ENCODE results near the gene PGF. TPM values are rescaled to one million over a fixed set of nuclear protein-coding genes. Genes with fewer than 3 reads are reported as not detected.
A peak's percentile ranks its signal among the peaks of the same experiment; 100 is the strongest.
"Not testable (repeated sequence)": the region's sequence is repeated elsewhere in the genome, so short reads cannot be mapped to it uniquely, and the experiment has no call there.

Gene PGF
- total RNA-seq (10 to 100 TPM; 29.1 to 33.7 TPM), polyA plus RNA-seq (10 to 100 TPM in 1 of 2 donors, 1 to 10 TPM in 1; 7.6 to 16.3 TPM)
- long read RNA-seq, donor 1, transcript PGF-203 (6 exons, 1,699 nt), result major isoform, 153 of 286 reads
- long read RNA-seq, donor 1, transcript PGF-206 (7 exons, 1,927 nt), result minor isoform, 86 of 286 reads
- long read RNA-seq, donor 1, partial matches to known transcripts, result 5 of 286 reads
- long read RNA-seq, donor 1, other reads (novel, unspliced or antisense), result 34 of 286 reads
- long read RNA-seq, donor 2, transcript PGF-203 (6 exons, 1,699 nt), result major isoform, 21 of 30 reads
- long read RNA-seq, donor 2, transcript PGF-206 (7 exons, 1,927 nt), result minor isoform, 8 of 30 reads
- long read RNA-seq, donor 2, partial matches to known transcripts, result 0 of 30 reads
- long read RNA-seq, donor 2, other reads (novel, unspliced or antisense), result 1 of 30 reads

DNA sequence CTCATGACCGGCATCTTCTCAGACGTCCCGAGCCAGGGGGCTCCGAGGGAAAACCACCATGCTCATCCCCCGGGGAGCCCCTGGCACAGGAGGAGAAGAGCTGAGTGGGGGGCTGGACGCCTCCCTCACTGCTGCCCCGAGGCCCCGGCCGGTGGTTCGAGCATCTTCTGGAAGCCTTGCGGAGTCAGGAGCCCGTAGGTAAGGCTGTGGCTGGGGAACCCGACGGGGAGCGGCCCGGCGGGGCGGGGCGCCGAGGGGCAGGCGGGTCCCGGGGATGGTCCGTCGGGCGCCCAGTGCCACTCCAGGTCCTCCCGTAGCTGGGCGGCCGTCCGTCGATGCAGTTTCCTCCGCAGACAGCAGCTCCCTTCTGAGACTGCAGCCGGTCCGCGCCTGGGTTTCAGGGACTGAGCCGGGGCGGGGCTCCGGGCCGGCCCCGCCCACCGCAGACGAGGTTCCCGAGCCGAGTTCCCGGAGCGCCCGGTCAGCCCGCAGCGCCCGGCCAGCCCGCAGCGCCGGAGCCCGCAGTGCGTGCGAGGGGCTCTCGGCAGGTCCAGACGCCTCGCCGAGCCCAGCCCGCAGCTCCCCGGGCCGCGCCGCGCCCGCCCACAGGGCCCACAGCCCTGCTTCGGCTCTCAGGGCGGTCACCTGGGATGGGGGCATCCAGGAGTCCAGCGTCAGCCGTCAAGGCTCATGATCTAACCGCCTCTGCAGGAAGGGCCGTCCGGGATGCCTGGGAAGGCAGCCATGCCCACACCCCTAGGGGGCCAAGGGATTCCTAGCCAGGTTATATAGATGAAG is at the start of gene PGF:
TSS of gene PGF (minus strand) at position 369 of the 798 bp plus-strand sequence. CDS start at position 14, 355 bp downstream.
- 4% methylated on average over 56 to 73 of the region's 73 CpGs for WGBS, 2 donors
- Histone ChIP-seq H3K4me3 (ENCODE audit: low read length in 2 of 2) (peak within 1 kb of the TSS; percentile 15 to 42), H3K36me3 (ENCODE audit: control insufficient read depth in 1 of 2, insufficient read depth in 2 of 2, low read length in 1 of 2) (no peaks in the 10 kb centered on the region), H3K27ac (ENCODE audit: low read depth in 1 of 2, low read length in 2 of 2) (peak within 1 kb of the TSS in 1 of 2 donors; percentile 28), H3K4me1 (ENCODE audit: control insufficient read depth in 1 of 2, insufficient read depth in 2 of 2, low read length in 2 of 2) (no peaks in the 10 kb centered on the region), H3K27me3 (ENCODE audit: control insufficient read depth in 1 of 2, insufficient read depth in 2 of 2, low read length in 1 of 2) (no peaks in the 10 kb centered on the region), H3K9me3 (ENCODE audit: control insufficient read depth, low read length) (no peaks in the 10 kb centered on the region)
- ATAC-seq (ENCODE audit: low FRiP score) (peak; percentile 81), DNase-seq (peak; percentile 83 to 92)
- intact Hi-C loops (cut with DNase I), result loop anchor here in 1 of 2 donors (1.0 kb wide), 1 partner anchor 24 kb away; no protein-coding TSS in a partner anchor

DNA sequence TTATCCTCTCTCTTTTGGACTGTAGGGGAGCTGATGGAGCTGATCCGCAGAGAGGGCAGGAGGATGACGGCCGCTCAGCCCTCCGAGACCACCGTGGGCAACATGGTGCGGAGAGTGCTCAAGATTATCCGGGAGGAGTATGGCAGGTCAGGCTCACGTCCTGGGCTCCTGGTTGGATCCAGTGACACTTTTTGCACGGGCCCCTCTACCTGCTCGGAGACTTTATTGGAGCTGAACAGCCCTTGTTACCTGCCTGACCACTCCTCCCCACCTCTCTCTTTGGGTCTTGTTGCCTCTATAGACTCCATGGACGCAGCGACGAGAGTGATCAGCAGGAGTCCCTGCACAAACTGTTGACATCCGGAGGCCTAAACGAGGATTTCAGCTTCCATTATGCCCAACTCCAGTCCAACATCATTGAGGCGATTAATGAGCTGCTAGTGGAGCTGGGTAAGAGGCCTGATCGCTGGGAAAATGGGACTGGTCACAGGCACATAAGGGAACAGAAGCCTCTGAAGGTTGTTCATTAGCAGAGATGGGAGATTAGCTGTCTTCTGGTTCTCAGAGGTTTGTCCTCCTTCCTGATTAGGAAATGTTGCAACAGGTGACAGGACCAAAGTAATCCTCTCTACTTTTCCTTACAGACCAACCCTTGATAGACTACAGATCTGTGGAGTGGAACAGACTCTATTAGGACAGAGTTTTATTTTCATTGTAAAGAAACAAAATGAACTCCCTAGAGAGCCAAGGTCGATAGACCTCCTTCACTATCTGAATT is 48.0 kb upstream of the PGF start:
- no peaks in the 10 kb centered on the region for H3K9me3 ChIP-seq (ENCODE audit: control insufficient read depth, low read length)
- DNase-seq (no peak), ATAC-seq (ENCODE audit: low FRiP score) (peak; percentile 35)
- peak overlapping the region; percentile 64 to 69 for H3K4me3 ChIP-seq (ENCODE audit: low read length in 2 of 2)
- intact Hi-C loops (cut with DNase I), result no loop called here
- H3K4me1 ChIP-seq (ENCODE audit: control insufficient read depth in 1 of 2, insufficient read depth in 2 of 2, low read length in 2 of 2), result peaks cover 0 to 4% of the 10 kb centered on the region in 2 donors
- no peaks in the 10 kb centered on the region for H3K27me3 ChIP-seq (ENCODE audit: control insufficient read depth in 1 of 2, insufficient read depth in 2 of 2, low read length in 1 of 2)
- peak overlapping the region in 1 of 2 donors; percentile 29 for H3K27ac ChIP-seq (ENCODE audit: low read depth in 1 of 2, low read length in 2 of 2)
- peaks cover 2 to 9% of the 10 kb centered on the region in 2 donors for H3K36me3 ChIP-seq (ENCODE audit: control insufficient read depth in 1 of 2, insufficient read depth in 2 of 2, low read length in 1 of 2)
- 8% methylated on average over 18 of the region's 18 CpGs for WGBS, 2 donors

DNA sequence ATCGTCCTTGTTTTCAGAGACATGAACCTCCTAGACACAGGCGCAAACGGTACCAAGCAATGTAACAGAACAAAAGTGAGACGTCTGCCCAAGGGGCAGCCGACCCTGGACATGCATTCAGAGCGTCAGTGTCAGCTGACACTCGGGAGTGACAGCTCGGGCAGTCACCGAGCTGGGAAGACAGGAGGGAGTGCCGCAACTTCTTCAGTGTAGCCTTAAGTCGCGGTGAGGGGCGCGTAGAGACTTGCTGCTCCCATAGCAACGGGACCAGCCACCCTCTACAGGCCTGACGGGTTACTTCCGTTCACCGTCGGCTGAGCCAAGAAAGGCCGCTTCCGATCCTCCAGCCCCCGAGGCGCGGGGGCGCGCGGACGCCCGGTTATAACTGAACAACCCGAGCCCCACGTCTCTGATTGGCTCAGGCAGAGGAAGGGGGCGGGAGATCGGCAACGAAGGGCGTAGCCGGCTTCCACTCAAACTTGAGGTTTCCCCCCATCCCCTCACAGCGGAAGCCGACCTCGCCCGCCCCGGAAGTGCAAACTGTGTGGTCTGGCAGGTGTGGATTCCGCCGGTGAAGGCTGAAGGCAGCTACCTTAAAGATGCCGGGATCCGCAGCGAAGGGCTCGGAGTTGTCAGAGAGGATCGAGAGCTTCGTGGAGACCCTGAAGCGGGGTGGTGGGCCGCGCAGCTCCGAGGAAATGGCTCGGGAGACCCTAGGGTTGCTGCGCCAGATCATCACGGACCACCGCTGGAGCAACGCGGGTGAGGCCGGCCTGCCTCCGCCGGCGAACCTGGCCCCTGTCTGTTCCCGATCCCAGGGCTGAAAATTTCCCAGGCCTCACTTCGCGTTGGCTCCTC is 47.2 kb upstream of the PGF start, which contains the start of gene EIF2B2:
TSS of gene EIF2B2 (plus strand) at position 530 of the 858 bp plus-strand sequence. CDS start at position 600, 70 bp downstream.
- 1% methylated on average over 65 to 66 of the region's 66 CpGs for whole genome bisulfite sequencing, 2 donors

DNA sequence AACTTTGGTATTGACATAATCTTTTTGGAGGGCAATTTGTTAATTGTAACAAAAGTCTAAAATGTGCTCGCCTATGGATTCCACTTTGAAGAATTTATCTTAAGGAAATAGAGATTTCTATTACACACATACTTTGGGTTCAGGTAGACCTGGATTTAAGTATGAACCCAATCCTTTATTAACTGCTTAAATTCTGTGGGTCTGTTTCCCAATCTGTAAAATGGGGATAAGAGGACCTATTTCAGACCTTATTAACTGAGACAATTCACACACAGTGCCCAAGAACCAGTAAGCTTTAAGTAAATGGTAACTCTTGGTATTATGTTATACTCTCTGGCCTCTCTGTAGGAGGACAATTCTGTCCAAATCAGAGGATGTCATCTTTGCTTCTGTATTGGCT is 46.5 kb upstream of the PGF start:
- no peak for ATAC-seq (ENCODE audit: low FRiP score)
- DNase-seq, result no peak
- intact Hi-C loops (cut with DNase I), result no loop called here
- Histone ChIP-seq H3K27ac (ENCODE audit: low read depth in 1 of 2, low read length in 2 of 2) (peak overlapping the region in 1 of 2 donors; percentile 70), H3K4me3 (ENCODE audit: low read length in 2 of 2) (peak overlapping the region in 1 of 2 donors; percentile 75), H3K27me3 (ENCODE audit: control insufficient read depth in 1 of 2, insufficient read depth in 2 of 2, low read length in 1 of 2) (no peaks in the 10 kb centered on the region), H3K9me3 (ENCODE audit: control insufficient read depth, low read length) (no peaks in the 10 kb centered on the region), H3K36me3 (ENCODE audit: control insufficient read depth in 1 of 2, insufficient read depth in 2 of 2, low read length in 1 of 2) (peaks cover 2 to 3% of the 10 kb centered on the region in 2 donors), H3K4me1 (ENCODE audit: control insufficient read depth in 1 of 2, insufficient read depth in 2 of 2, low read length in 2 of 2) (peaks cover 0 to 4% of the 10 kb centered on the region in 2 donors)
- 97 to 99% methylated on average over 1 of the region's 1 CpG for WGBS, 2 donors

More for the DNA sequence above, 47.2 kb upstream of the PGF start, which contains the start of gene EIF2B2:
- peaks cover 0 to 4% of the 10 kb centered on the region in 2 donors for H3K4me1 ChIP-seq (ENCODE audit: control insufficient read depth in 1 of 2, insufficient read depth in 2 of 2, low read length in 2 of 2)
- no peaks in the 10 kb centered on the region for H3K9me3 ChIP-seq (ENCODE audit: control insufficient read depth, low read length)
- H3K36me3 ChIP-seq (ENCODE audit: control insufficient read depth in 1 of 2, insufficient read depth in 2 of 2, low read length in 1 of 2), result peaks cover 2 to 5% of the 10 kb centered on the region in 2 donors
- intact Hi-C loops (cut with DNase I), result no loop called here
- H3K4me3 ChIP-seq (ENCODE audit: low read length in 2 of 2), result peak within 1 kb of the TSS; percentile 69 to 75
- no peaks in the 10 kb centered on the region for H3K27me3 ChIP-seq (ENCODE audit: control insufficient read depth in 1 of 2, insufficient read depth in 2 of 2, low read length in 1 of 2)
- ATAC-seq (ENCODE audit: low FRiP score), result peak; percentile 99
- peak within 1 kb of the TSS in 1 of 2 donors; percentile 70 for H3K27ac ChIP-seq (ENCODE audit: low read depth in 1 of 2, low read length in 2 of 2)
- DNase-seq, result peak; percentile 99

DNA sequence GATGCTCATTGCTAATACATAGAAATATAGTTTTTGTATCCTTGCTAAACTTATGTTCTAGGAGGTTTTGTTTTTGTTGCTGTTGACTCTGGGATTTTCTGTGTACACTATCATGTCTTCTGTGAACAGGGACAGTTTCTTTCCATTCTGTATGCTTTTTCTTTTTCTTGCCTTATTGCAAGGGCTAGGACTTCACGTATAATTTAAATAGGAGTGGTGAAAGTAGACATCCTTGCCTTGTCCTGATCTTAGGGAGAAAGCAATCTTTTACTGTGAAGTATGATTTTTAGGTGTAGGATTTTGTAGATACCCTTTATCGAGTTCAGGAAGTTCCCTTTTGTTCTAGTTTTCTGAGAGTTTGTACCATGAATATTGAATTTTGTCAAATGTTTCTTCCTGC is 45.9 kb upstream of the PGF start:
- peaks cover 0 to 3% of the 10 kb centered on the region in 2 donors for H3K36me3 ChIP-seq (ENCODE audit: control insufficient read depth in 1 of 2, insufficient read depth in 2 of 2, low read length in 1 of 2)
- peaks cover 0 to 4% of the 10 kb centered on the region in 2 donors for H3K4me1 ChIP-seq (ENCODE audit: control insufficient read depth in 1 of 2, insufficient read depth in 2 of 2, low read length in 2 of 2)
- H3K9me3 ChIP-seq (ENCODE audit: control insufficient read depth, low read length), result no peaks in the 10 kb centered on the region
- no peak overlapping the region for H3K27ac ChIP-seq (ENCODE audit: low read depth in 1 of 2, low read length in 2 of 2)
- intact Hi-C loops (cut with DNase I), result no loop called here
- WGBS, 2 donors, result 90 to 92% methylated on average over 2 of the region's 2 CpGs
- no peak for ATAC-seq (ENCODE audit: low FRiP score)
- no peak for DNase-seq
- H3K27me3 ChIP-seq (ENCODE audit: control insufficient read depth in 1 of 2, insufficient read depth in 2 of 2, low read length in 1 of 2), result no peaks in the 10 kb centered on the region
- no peak overlapping the region for H3K4me3 ChIP-seq (ENCODE audit: low read length in 2 of 2)

DNA sequence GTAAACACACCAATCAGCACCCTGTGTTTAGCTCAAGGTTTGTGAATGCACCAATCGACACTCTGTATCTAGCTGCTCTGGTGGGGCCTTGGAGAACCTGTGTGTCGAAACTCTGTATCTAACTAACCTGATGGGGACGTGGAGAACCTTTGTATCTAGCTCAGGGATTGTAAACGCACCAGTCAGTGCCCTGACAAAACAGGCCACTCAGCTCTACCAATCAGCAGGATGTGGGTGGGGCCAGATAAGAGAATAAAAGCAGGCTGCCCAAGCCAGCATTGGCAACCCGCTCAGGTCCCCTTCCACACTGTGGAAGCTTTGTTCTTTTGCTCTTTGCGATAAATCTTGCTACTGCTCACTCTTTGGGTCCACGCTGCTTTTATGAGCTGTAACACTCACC is 40.4 kb upstream of the PGF start:
- DNase-seq; intact Hi-C loops (cut with DNase I): not testable (repeated sequence)

DNA sequence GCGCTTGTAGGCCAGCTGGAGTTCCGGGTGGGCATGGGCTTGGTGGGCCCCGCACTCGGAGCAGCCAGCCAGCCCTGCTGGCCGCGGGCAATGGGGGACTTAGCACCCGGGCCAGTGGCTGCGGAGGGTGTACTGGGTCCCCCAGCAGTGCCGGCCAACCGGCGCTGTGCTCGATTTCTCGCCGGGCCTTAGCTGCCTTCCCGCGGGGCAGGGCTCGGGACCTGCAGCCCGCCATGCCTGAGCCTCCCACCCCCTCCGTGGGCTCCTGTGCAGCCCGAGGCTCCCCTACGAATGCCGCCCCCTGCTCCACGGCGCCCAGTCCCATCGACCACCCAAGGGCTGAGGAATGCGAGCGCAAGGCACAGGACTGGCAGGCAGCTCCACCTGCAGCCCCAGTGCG is 38.8 kb upstream of the PGF start:
- intact Hi-C loops (cut with DNase I), result not testable (repeated sequence)

More for the DNA sequence above, 40.4 kb upstream of the PGF start:
- not testable (repeated sequence) for H3K4me3 ChIP-seq (ENCODE audit: low read length in 2 of 2); H3K27ac ChIP-seq (ENCODE audit: low read depth in 1 of 2, low read length in 2 of 2); H3K27me3 ChIP-seq (ENCODE audit: control insufficient read depth in 1 of 2, insufficient read depth in 2 of 2, low read length in 1 of 2); H3K4me1 ChIP-seq (ENCODE audit: control insufficient read depth in 1 of 2, insufficient read depth in 2 of 2, low read length in 2 of 2); H3K9me3 ChIP-seq (ENCODE audit: control insufficient read depth, low read length); H3K36me3 ChIP-seq (ENCODE audit: control insufficient read depth in 1 of 2, insufficient read depth in 2 of 2, low read length in 1 of 2); ATAC-seq (ENCODE audit: low FRiP score)
- 93 to 95% methylated on average over 5 to 7 of the region's 7 CpGs for WGBS, 2 donors

More for the DNA sequence above, 38.8 kb upstream of the PGF start:
- not testable (repeated sequence) for H3K36me3 ChIP-seq (ENCODE audit: control insufficient read depth in 1 of 2, insufficient read depth in 2 of 2, low read length in 1 of 2); H3K27ac ChIP-seq (ENCODE audit: low read depth in 1 of 2, low read length in 2 of 2); H3K4me1 ChIP-seq (ENCODE audit: control insufficient read depth in 1 of 2, insufficient read depth in 2 of 2, low read length in 2 of 2); H3K9me3 ChIP-seq (ENCODE audit: control insufficient read depth, low read length); H3K4me3 ChIP-seq (ENCODE audit: low read length in 2 of 2); ATAC-seq (ENCODE audit: low FRiP score); DNase-seq; H3K27me3 ChIP-seq (ENCODE audit: control insufficient read depth in 1 of 2, insufficient read depth in 2 of 2, low read length in 1 of 2)
- 91 to 94% methylated on average over 18 to 28 of the region's 28 CpGs for WGBS, 2 donors

Data from aorta (tissue), 5 donors.